ENCODE measurements around the gene SAMD5.

GRCh38 chr6:147548921-147549475 lies 40.5 kb downstream of the SAMD5 start:
- TF ChIP-seq, protein P1, sequence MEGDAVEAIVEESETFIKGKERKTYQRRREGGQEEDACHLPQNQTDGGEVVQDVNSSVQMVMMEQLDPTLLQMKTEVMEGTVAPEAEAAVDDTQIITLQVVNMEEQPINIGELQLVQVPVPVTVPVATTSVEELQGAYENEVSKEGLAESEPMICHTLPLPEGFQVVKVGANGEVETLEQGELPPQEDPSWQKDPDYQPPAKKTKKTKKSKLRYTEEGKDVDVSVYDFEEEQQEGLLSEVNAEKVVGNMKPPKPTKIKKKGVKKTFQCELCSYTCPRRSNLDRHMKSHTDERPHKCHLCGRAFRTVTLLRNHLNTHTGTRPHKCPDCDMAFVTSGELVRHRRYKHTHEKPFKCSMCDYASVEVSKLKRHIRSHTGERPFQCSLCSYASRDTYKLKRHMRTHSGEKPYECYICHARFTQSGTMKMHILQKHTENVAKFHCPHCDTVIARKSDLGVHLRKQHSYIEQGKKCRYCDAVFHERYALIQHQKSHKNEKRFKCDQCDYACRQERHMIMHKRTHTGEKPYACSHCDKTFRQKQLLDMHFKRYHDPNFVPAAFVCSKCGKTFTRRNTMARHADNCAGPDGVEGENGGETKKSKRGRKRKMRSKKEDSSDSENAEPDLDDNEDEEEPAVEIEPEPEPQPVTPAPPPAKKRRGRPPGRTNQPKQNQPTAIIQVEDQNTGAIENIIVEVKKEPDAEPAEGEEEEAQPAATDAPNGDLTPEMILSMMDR (IDR thresholded peaks at IDR 0.05 in 8 of 11, conservative IDR thresholded peaks at IDR 0.05 in 3 of 11) = no peak
- TF ChIP-seq POLR2A (IDR thresholded peaks at IDR 0.05) (no peak), POLR2AphosphoS5 (IDR thresholded peaks at IDR 0.05) (no peak)
